ENCODE data around the gene SYT15.
"Not testable (repeated sequence)": the region's sequence is repeated elsewhere in the genome, so short reads cannot be mapped to it uniquely, and the experiment has no call there.

The SYT15 gene

DNA sequence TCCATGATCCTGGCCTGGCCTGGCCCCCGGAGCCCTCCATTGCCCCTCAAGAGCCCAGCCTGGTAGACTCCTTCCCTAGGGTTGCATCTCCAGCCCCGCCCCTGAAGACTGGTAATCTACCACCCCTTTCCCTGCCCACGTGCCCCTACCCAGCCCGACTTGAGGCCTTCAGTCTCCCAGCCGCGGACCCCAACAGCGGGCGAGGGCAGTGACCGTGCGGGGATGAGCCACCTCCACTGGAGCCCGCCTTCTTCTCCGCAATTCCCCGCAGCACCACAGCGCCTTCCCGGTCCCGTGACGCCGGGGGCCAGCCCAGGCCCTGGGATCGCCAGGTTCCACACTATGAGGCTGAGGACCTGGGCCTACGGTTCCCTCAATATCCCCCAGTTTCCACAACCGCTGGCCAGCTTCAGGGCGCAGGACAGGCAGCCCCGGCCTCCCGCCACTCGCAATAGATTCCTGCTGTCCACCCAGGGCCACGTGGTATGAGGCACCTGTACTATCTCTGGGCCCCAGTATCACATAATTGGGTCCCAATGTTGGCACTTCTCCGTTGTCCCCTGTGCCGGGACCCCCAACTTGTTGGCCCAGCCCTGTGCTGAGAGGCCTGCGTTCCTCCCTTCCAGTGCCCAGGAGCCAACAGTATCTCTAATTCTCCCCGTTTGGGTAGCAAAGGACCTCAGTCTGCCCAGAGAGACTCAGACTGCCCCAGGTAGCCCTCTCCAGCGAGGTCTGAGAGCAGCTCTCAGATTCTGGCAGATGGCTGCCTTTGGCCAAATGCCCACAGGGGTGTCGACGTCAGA lies 21.4 kb upstream of the SYT15 start:
- DNase-seq, result peak; percentile 37

DNA sequence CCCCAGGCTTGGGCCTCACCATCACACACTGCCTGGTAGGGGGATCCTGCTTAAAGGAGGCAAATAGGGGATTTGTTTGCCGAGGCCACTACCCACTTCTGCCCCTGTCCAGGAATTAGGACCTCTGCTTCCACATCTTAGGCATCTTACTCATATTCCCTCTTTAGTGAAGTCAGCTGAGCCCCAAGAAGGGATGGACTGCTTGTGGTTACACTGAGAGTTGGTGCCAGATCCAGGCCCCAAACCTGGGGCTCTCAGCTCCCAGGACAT lies 20.9 kb upstream of the SYT15 start:
- no peak for DNase-seq

DNA sequence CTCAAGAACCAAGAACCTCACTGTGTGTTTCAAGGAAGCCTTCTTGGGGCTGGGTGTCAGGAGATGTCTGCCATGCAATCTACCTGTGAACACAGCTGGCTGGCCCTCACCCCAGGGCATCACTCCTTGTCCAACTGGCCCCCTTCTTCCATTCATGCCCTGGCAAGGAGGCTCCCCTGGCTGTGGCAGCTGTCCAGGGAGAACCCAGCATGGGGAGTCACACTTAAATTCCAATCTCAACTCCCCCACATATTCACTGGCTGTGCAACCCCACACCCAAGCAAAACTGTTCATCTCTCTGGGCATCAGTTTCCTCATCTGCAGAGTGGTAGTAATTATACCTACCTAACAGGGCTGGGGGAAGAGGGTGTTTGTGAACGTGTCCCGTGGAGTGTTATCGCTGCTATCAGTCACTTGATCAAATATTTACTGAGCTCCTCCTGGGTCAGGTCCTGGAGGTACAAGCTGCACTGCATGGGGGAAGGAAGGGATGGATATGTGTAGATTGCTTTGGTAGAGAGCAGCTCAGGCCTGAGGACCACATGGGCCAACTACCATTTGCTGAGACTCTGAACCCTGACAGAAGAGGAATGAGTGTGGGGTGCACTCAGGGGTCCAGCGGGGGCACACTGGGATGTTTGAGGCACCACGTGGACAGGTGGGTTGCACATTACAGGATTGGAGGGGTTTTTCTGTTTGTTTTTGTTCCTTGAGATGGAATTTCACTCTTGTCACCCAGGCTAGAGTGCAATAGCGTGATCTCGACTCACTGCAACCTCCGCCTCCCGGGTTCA lies 20.3 kb upstream of the SYT15 start:
- DNase-seq, result peak; percentile 76

DNA sequence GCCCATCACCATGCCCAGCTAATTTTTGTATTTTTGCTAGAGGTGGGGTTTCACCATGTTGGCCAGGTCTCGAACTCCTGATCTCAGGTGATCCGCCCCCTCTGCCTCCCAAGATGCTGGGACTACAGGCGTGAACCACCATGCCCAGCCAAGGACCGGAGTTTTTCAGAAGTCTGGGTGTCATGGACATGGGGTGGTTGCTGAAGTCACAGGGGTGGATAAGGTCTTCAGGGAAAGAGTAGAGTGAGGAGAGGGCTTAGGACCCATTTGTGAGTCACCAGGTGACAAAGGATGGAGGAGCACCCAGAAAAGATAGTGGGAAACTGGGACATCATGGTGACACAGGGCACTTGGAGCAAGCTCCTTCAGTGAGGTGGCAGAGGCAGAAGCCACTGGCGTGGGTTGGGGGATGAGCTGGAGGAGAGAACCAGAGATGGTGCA lies 19.7 kb upstream of the SYT15 start:
- no peak for DNase-seq

DNA sequence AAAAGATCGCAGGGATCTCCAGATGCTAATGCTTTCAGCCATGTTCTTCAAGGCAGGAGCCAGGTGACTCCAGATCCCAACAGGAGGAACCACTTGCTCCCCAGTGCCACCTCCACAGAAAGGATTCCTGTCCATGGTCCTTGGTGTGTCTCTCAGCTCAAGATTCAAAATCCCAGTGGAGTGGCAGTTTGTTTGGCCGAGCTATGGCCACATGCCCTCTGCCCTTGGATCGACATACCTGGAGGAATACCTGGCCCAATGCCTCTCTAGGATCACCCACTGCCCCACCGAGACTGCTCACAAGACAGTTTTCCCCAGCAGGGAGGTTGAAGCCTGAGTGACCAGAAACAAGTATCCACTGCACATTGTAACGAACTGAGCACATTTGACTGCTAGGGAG lies 18.5 kb upstream of the SYT15 start:
- no peak for DNase-seq

DNA sequence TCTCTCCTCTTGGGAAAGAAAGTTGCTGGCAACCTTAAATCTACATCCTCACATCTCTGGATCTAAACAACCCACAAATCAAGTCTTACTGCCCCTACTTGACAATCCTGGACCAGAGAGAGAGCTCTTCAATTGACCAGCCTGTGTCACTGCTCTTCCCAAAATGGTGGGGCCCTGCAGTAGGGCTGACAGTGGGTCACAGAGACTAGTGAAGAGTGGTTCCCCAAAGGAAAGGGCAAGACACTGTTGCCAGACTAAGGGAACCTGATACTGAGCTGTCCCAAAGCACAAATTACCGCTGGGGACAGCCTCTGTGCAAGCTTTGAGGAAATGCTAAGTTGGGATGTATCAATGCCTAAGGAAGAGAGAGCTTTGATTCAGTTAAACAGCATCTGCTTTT lies 18.0 kb upstream of the SYT15 start:
- no peak for DNase-seq

DNA sequence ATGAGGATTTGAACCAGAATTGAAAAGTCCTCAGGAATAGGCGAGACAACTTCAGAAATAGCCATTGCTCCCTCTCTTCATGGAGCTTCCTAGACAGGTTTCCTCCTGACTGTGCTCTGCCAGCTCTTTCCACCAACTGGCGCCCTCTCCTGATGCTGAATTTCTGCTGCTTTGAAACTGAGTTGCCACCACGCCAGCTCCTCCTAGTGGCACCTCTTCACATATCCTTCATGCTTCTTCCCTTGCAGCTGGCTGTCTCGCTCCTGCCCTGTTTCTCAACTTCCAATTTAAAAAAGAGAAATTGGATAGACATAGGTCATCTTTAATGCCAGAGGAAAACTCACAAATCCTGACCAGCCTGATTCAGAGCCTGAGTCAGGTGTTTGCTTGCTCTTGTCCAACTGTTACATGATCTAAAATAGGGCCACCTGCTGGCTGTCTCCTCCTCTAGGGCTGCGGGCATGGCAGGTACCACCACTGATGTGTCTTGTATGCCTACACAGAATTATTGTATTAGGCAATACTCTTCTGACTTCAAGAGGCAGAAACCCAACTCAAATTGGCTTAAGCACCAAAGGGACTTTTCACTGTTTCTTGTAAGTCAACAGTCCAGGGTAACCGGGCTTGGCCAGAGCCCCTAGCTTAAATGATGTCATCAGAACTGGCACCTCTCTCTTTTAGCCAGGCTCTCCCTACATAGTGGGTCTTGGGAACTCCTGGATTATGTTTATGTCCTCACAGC lies 13.2 kb upstream of the SYT15 start:
- DNase-seq, result peak; percentile 7

DNA sequence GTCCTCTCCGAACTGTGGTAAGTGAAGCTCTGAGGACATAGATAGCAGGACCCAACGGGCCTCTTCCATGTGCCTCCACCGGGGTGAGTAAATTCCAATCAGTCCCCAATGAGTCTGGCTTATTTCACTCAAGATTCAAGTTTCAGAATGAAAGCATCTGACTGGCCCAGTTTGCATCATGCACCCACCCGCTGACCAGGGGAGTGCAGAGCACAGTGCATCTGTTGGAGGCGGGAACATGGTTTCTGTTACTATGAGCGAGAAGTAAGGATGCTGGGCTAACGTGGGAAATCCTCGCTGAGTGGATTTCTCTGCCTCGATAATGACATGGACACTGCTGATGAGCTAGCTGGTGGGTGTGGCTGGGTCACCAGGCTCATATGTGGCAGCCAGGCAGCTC lies 11.8 kb upstream of the SYT15 start:
- DNase-seq, result not testable (repeated sequence)

DNA sequence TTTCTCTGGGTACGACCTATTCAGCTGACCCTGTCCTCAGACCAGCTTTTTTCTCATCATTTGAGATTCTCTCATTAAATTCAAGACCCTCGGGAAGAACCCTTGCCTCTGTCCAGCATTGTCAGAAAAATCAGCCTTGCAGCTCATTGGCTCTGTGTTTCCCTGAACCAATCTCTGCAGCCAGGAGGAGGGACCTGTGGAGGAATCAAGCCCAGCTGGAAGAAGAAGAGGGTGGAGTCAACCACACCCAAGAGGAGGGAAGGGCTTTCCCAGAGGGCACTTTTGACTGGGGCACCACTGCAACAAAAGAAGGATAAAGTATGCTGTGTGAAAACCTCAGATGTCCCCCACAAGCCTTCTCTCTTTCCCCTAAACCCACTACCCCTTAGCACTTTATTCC lies 8.3 kb upstream of the SYT15 start:
- DNase-seq, result not testable (repeated sequence)

DNA sequence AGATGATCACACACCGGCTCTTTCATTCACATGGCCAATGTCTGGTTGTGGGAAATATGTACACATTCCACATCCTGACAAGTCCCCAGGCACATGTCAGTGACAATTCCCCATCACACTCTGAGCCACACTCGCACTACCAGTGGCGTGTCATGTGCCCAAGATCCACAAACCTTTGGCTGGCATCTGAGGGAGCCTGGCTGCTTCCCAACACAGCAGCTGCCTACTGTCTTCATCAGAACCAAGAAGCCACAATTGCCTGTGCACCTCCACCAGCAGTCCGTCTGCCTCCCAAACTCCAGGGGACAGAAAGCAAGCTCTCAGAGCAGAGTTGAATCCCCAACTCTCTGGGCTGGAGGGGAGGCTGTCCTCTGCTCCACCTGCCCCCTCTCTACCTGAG lies 6.2 kb upstream of the SYT15 start:
- not testable (repeated sequence) for DNase-seq

DNA sequence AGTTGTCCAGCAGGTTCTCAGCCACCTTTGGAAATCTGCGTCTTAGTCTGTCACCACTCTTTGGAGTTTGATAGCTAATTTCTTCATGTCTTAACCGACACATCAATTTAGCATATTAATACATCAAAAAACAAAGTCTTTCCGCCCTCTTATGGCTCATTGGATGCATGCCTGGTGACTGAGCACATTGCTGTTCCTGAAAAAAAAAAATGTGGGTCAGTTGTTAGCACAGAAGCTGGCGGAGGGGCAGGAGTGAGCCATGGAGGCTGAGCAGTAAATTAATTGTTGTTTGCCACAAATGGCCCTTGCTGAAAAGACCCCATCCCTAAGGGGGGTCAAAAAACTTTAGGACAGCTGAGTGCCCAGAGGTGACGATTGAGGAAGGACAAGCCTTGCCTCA lies 5.6 kb upstream of the SYT15 start:
- not testable (repeated sequence) for DNase-seq

DNA sequence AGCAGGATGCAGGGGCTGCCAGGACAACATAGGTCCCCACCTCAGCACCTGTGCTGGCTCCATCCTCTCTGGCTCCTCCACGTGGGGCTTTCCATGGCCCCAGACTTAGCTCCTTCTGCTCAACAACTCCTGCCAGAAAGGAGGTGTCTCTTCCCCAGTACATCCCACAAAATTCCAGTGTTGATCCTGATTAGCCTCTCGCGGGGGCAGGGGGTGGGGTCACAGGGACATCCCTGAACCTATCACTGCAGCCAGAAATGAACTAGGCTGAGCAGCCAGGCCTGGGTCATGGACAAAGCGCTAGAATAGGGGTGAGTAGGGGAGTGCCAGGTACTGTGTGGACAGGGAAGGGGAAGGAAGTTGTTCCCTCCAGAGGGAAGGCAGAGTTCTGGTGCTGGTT lies 5.0 kb upstream of the SYT15 start:
- not testable (repeated sequence) for DNase-seq

DNA sequence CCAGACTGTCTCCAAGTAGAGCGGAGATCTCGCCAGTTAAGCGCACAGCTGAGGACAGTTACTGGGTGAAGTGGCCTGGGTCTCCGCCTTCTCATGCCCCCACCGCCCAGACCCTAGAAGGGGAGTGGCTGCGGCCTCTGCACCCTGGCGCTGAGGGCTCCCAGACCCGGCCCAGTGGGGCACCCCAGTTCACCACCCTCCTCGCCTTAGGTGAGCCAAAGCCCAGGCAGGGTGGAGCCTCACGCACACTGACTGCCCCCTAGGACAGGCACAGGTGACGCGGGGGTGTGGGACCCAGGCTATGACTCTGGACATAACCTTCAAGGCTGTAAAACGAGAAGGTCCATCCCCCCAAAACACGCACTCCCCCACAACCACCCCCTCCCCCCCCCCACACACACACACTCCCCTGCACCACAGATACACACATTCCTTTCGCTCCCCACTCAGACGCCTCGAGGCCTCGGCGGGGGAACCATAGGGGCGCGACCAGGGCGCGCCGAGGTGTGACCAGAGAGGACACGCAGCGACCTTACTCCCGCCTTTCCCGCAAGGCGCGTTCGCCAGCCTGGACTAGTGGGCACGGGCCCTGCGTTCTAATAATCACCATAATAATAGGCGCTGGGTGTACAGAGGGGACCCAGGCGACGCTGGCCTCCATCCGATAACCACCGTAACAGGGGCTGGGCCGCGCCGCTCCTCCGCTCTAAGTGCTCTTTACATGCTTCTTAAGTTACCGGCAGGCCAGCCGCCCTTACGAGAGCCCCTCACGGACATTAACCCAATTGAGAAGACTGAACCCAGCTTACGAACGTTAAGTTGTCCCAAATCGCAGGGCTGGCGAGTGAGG lies 1.1 kb upstream of the SYT15 start:
- not testable (repeated sequence) for DNase-seq

DNA sequence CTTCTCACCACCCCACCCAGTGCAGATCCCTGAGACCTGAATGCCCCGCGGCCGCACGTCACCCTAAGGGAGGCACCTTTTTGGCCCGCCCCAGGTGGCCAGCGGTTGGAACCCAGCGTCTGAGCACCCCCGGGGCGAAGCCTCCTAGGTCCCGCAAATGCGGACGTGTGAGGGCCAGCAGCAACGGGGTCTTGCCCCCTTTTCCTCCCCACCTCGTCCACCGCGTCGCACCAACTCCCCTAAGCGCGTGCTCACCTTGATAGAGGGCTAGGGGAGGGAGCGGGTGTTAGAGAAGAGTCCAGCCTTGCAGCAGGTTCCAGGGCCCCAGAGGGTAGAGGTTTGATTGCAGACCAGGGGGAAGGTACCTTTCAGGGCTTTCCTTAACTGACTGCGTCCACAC lies 450 bp downstream of the SYT15 start:
- not testable (repeated sequence) for DNase-seq

DNA sequence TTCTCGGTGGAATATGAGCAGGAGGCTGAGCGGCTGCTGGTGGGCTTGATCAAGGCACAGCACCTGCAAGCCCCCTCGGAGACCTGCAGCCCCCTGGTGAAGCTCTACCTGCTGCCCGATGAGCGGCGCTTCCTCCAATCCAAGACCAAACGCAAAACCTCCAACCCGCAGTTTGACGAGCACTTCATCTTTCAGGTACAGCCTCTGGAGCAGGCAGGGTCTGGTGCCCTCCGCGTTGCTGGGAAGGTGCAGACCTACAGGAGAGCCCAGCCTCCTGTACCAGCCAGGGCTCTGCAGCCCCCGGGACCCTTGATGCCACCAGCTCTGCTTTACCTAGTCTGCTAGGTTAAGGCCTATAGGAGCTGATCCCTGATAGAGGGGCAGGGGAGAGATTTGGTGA lies 3.1 kb downstream of the SYT15 start:
- not testable (repeated sequence) for DNase-seq

DNA sequence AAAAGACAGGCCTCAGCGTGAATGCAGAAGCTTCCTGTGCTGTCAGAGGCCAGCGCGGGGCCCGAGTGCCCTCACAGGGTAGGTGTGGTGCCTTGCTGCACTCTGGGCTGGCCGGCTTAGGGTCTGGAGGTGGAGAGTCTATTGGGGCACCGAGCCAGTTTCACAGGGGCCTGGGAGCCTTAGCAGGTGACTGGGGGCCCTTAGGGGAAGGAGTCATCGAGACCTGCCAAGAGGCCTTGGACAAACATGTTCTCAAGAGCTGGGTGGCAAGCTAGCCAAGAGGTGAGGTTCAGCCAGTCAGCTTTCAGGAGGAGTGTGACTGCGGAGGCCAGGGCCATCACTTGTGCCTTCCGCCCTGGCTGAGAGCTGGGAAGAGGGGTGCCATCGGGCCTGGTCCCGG lies 3.6 kb downstream of the SYT15 start:
- not testable (repeated sequence) for DNase-seq

DNA sequence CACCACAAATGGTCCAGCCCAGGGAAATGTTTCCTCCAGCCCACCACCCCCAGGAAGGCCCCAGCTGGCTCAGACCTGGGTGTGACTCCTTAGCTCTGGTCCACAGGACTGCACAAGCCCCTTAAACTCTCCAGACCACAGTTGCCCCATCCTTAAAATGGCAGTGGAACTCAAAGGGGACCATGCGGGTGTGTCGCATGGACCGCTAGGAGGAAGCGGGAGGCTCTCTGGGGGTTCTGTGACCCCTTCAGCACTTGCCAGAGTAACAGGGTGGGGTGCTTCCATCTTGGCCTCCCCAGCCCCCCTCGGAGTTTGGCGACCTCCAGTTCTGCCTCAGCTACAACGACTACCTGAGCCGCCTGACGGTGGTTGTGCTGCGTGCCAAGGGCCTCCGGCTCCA lies 5.3 kb downstream of the SYT15 start:
- not testable (repeated sequence) for DNase-seq

DNA sequence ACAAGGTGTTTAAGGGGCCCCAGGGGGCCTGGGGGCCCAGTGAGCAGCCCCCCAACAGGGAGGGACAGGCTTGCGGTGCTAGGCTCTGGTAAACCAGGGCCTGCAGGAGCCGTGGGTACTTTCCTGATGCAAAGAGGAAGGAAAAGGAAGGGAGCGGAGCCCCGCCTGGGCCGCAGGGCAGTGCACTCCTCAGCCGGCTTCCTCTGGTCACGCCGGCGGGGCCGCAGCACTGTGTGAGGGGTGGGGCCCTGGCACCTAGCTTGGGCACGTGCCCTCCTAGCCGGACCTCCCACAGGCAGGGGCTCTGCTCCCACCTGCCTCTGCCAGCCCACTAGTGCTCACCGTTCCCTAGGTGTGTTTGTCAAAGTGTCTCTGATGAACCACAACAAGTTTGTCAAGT lies 6.3 kb downstream of the SYT15 start:
- DNase-seq, result not testable (repeated sequence)

DNA sequence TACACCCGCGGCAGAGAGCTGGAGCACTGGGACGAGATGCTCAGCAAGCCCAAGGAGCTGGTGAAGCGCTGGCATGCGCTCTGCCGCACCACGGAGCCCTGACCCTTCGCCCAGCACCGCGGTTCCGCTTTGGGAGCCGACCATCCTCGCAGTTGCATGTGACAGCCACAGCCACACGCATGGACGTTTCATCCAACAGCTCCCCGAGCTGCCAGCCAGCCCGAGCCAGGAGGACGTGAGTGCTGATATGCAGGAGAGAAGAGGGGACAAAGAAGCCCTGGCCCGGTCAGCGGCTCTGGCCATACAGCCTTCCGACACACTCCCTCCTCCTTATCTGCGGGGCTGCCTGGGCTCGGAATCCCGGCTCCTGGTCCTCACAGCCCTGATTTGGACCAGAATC lies 8.6 kb downstream of the SYT15 start:
- not testable (repeated sequence) for DNase-seq

DNA sequence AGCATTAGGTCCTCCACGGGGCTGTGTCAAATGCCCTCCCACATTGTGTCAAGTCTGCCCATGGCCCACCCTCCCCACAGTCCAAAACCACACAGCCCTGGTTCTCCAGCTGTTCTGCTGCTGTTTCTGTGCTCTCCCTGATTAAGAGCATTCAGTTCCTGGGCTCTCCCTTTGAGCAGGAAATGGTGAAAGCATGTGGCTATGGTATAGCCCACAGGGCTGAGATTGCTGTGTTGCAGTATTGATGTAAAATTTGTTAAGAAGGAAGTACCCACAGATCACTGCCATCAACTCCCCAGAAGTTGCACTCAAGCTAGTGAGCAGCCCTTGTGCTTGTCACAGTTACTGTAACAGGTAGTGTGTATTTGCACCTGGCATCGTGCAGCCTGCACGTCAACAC lies 9.3 kb downstream of the SYT15 start:
- DNase-seq, result not testable (repeated sequence)

DNA sequence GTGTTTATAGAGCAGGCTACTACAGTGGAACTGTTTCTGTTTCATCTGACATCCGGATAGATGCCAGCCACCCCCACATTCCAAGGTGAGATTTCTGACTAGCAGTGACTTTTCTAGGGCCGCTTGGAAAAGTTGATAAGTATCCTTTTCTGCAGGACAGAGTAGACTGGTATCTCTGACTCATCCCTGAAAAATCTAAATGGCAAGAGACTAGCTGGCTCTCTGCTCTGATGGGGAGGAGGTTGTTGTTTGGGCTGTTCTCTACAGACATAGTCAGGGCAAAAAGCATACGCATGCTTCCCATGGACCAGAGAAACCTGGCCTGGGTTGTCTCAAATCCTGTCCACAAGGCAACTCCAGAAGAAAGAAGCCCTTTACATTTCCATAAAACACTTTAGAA lies 10.7 kb downstream of the SYT15 start:
- not testable (repeated sequence) for DNase-seq

DNA sequence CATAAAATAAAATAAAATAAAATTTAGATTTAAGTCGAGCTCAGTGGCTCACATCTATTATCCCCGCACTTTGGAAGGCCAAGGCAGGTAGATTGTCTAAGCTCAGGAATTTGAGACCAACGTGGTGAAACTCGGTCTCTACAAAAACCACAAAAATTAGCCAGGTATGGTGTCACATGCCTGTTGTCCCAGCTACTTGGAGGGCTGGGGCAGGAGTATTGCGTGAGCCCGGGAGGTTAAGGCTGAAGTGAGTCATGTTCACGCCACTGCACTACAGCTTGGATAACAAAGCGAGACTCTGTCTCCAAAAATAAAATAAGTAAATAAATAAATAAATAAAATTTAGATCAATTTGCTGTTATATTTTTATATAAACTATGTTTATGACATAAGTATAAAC lies 12.1 kb downstream of the SYT15 start:
- DNase-seq, result not testable (repeated sequence)

DNA sequence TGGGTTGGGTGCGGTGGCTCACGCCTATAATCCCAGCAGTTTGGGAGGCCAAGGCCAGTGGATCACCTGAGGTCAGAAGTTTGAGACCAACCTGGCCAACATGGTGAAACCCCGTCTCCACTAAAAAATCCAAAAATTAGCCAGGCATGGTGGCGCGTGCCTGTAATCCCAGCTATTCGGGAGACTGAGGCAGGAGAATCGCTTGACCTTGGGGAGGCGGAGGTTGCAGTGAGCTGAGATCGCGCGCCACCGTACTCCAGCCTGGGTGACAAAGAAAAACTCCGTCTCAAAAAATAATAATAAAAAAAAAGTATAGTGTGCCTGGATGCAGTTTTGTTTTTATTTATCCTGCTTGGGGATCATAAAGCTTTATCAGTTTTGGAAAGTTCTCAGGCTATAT lies 14.4 kb downstream of the SYT15 start:
- DNase-seq, result not testable (repeated sequence)
